ENCODE results near the gene PCDH12.
A peak's percentile ranks its signal among the peaks of the same experiment; 100 is the strongest.

The PCDH12 gene

DNA sequence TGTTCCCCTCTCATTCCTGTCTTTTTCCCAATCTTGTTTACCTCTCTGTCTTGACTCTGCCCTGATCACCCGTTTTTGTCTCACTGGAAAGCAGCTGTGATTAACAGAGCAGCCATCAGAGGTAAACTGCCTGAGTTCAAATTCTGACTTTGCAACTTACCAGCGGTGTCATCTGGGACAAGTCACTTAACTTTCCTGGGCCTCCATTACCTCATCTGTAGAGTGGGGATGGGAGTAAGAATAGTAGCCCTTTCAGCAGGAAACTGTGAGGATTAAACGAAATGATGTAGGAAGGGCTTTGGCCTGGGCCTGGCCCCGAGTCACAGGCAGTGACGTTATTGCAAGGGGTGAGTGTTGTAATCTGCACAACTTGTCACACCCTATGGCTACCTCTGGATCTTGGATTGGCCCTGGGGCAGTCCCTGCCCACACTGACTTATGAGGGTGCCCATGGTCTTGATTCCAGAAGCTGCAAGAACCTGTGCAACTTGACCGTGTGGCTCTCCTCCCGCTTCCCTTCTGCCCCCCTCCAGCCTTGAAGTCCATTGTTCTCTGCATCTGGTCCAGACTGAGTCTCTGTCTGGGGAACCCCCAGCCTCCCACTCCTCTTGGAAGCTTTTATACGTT, 657 bp upstream of the PCDH12 start:
- H3K4me3 ChIP-seq (ENCODE audit: control insufficient read depth in 1 of 7, extremely low read depth in 1 of 7, insufficient read depth in 4 of 7, low read depth in 2 of 7, low read length in 6 of 7) = peak overlapping the region in 1 of 7 experiments; percentile 9
- WGBS (ENCODE audit: insufficient coverage) = 86% methylated on average over 8 of the region's 8 CpGs
- H3K27ac ChIP-seq (ENCODE audit: insufficient read depth in 1 of 2, low read depth in 1 of 2, low read length in 2 of 2, poor library complexity in 1 of 2, severe bottlenecking in 2 of 2) = no peak overlapping the region
- H3K4me1 ChIP-seq (ENCODE audit: control extremely low read depth in 1 of 4, control insufficient read depth in 4 of 4, insufficient read depth in 4 of 4, low read length in 3 of 4) = peaks cover 15 to 54% (median 44%) of the 10 kb centered on the region in 4 experiments
- ChIA-PET POLR2A (interaction anchor here (0.5 kb wide), 1 partner anchor 35 kb away, joined by 3 read pairs; the partner anchor contains the start of gene DELE1), CTCF (interaction anchor here (1.0 to 9.8 kb wide), 12 partner anchors 8 to 282 kb away, joined by 3 to 154 read pairs (median 20); partner anchors contain the start of gene RNF14)
- H3K9me3 ChIP-seq (ENCODE audit: control extremely low read depth in 1 of 5, control insufficient read depth in 4 of 5, insufficient read depth in 2 of 5, low read depth in 1 of 5, low read length in 4 of 5) = no peaks in the 10 kb centered on the region
- no peaks in the 10 kb centered on the region for H3K27me3 ChIP-seq (replicated peaks in 2 of 5; ENCODE audit: control insufficient read depth in 4 of 5, insufficient read depth in 5 of 5, low read length in 4 of 5)
- DNase-seq = no peak
- H3K36me3 ChIP-seq (ENCODE audit: control insufficient read depth in 4 of 4, insufficient read depth in 4 of 4, low read length in 3 of 4) = no peaks in the 10 kb centered on the region

DNA sequence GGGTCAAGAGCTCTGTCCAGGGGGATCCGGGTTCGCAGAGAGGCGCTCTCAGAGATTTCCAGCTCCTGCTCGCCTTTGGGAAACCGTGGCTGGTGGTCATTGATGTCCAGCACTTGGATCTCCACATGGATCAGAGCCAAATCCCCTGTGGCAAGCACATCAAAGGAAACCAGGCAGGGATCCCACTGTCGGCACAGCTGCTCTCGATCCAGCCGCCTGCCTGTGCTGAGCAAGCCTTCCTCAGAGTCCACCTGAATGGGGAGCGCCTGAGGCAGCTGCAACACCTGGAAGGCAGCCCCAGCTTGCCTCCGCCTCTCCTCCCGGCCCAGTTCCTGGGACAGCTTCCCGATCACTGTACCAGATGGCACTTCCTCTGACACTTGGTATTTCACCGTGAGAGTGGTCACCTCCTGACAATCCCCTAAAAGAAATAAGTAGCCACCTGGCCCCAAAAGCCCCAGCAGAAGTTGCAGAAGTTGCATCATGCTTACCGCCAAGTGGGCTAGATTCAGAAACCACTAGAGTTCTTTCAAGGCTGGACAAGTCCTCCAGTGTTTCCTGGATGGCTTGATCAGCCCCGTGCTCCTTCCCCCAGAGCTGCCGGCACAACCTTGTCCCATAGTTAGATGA, 520 bp downstream of the PCDH12 start:
- H3K9me3 ChIP-seq (ENCODE audit: control extremely low read depth in 1 of 5, control insufficient read depth in 4 of 5, insufficient read depth in 2 of 5, low read depth in 1 of 5, low read length in 4 of 5) = no peaks in the 10 kb centered on the region
- WGBS (ENCODE audit: insufficient coverage) = 73% methylated on average over 14 of the region's 16 CpGs
- POLR2A ChIA-PET = no interaction called here

DNA sequence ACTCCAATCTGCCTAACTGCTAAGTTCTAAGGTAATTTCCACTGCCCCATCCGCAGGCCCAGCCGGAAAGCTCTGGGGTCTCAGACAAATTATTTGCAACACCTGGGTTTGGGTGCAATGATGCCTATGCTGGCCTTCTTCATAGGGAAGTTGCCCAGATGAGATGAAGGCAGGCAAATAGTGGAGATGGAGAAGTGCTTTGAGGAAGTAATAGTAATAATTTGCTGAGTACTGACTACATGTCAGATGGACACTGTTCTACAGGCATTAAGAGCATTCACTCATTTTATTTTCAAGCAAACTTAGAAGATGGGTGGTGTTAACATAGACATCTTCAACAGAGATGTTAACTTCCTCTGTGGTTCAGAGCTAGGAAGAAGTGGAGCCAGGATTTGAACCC, 3.8 kb downstream of the PCDH12 start:
- WGBS (ENCODE audit: insufficient coverage) = 92% methylated on average over 2 of the region's 2 CpGs
- Histone ChIP-seq H3K36me3 (ENCODE audit: control insufficient read depth in 4 of 4, insufficient read depth in 4 of 4, low read length in 3 of 4) (no peaks in the 10 kb centered on the region), H3K9me3 (ENCODE audit: control extremely low read depth in 1 of 5, control insufficient read depth in 4 of 5, insufficient read depth in 2 of 5, low read depth in 1 of 5, low read length in 4 of 5) (no peaks in the 10 kb centered on the region), H3K4me1 (ENCODE audit: control extremely low read depth in 1 of 4, control insufficient read depth in 4 of 4, insufficient read depth in 4 of 4, low read length in 3 of 4) (peaks cover 7 to 49% (median 40%) of the 10 kb centered on the region in 4 experiments), H3K27me3 (replicated peaks in 2 of 5; ENCODE audit: control insufficient read depth in 4 of 5, insufficient read depth in 5 of 5, low read length in 4 of 5) (no peaks in the 10 kb centered on the region), H3K4me3 (ENCODE audit: control insufficient read depth in 1 of 7, extremely low read depth in 1 of 7, insufficient read depth in 4 of 7, low read depth in 2 of 7, low read length in 6 of 7) (no peak overlapping the region), H3K27ac (ENCODE audit: insufficient read depth in 1 of 2, low read depth in 1 of 2, low read length in 2 of 2, poor library complexity in 1 of 2, severe bottlenecking in 2 of 2) (no peak overlapping the region)
- ChIA-PET POLR2A (no interaction called here), CTCF (interaction anchor here (1.0 to 5.2 kb wide), 6 partner anchors 8 to 263 kb away, joined by 3 to 32 read pairs (median 4); partner anchors contain the start of gene RNF14)
- DNase-seq = peak in 2 of 3 donors; percentile 37 to 48

More for the DNA sequence above, 520 bp downstream of the PCDH12 start:
- no peak overlapping the region for H3K27ac ChIP-seq (ENCODE audit: insufficient read depth in 1 of 2, low read depth in 1 of 2, low read length in 2 of 2, poor library complexity in 1 of 2, severe bottlenecking in 2 of 2)
- no peaks in the 10 kb centered on the region for H3K27me3 ChIP-seq (replicated peaks in 2 of 5; ENCODE audit: control insufficient read depth in 4 of 5, insufficient read depth in 5 of 5, low read length in 4 of 5)
- no peaks in the 10 kb centered on the region for H3K36me3 ChIP-seq (ENCODE audit: control insufficient read depth in 4 of 4, insufficient read depth in 4 of 4, low read length in 3 of 4)
- peak overlapping the region in 2 of 7 experiments; percentile 9 to 45 for H3K4me3 ChIP-seq (ENCODE audit: control insufficient read depth in 1 of 7, extremely low read depth in 1 of 7, insufficient read depth in 4 of 7, low read depth in 2 of 7, low read length in 6 of 7)
- peak in 2 of 3 donors; percentile 57 to 59 for DNase-seq
- CTCF ChIA-PET = interaction anchor here (1.0 to 9.8 kb wide), 9 partner anchors 14 to 264 kb away, joined by 3 to 154 read pairs (median 7); no protein-coding TSS in a partner anchor
- peaks cover 10 to 61% (median 45%) of the 10 kb centered on the region in 4 experiments for H3K4me1 ChIP-seq (ENCODE audit: control extremely low read depth in 1 of 4, control insufficient read depth in 4 of 4, insufficient read depth in 4 of 4, low read length in 3 of 4)

DNA sequence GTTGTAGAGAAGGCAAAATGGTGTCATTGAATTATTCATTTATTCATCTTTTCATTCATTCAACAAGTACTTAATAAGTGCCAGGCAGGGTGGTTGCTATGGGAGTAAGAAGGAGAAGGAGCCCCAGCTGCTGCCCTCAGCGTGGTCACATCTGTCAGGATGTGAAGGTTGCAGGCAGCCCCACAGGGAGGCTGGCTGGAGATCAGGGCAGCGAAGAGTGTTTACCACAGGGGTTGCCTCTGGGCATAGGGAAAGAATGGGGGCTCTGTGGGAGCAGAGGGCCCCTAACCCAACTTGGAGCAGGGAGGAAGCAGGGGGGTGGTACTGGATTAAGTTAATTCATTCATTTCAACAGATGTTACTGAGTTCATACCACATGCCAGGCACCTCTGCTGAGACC, 6.0 kb downstream of the PCDH12 start:
- H3K27me3 ChIP-seq (replicated peaks in 2 of 5; ENCODE audit: control insufficient read depth in 4 of 5, insufficient read depth in 5 of 5, low read length in 4 of 5) = no peaks in the 10 kb centered on the region
- peaks cover 5 to 29% (median 22%) of the 10 kb centered on the region in 4 experiments for H3K4me1 ChIP-seq (ENCODE audit: control extremely low read depth in 1 of 4, control insufficient read depth in 4 of 4, insufficient read depth in 4 of 4, low read length in 3 of 4)
- H3K36me3 ChIP-seq (ENCODE audit: control insufficient read depth in 4 of 4, insufficient read depth in 4 of 4, low read length in 3 of 4) = no peaks in the 10 kb centered on the region
- WGBS (ENCODE audit: insufficient coverage) = 25% methylated on average over 2 of the region's 2 CpGs
- DNase-seq = peak in 2 of 3 donors; percentile 65 to 75
- CTCF ChIA-PET = interaction anchor here (3.2 to 5.2 kb wide), 2 partner anchors 10 to 261 kb away, joined by 10 to 32 read pairs; no protein-coding TSS in a partner anchor
- POLR2A ChIA-PET = no interaction called here
- H3K4me3 ChIP-seq (ENCODE audit: control insufficient read depth in 1 of 7, extremely low read depth in 1 of 7, insufficient read depth in 4 of 7, low read depth in 2 of 7, low read length in 6 of 7) = no peak overlapping the region
- no peak overlapping the region for H3K27ac ChIP-seq (ENCODE audit: insufficient read depth in 1 of 2, low read depth in 1 of 2, low read length in 2 of 2, poor library complexity in 1 of 2, severe bottlenecking in 2 of 2)
- no peaks in the 10 kb centered on the region for H3K9me3 ChIP-seq (ENCODE audit: control extremely low read depth in 1 of 5, control insufficient read depth in 4 of 5, insufficient read depth in 2 of 5, low read depth in 1 of 5, low read length in 4 of 5)

DNA sequence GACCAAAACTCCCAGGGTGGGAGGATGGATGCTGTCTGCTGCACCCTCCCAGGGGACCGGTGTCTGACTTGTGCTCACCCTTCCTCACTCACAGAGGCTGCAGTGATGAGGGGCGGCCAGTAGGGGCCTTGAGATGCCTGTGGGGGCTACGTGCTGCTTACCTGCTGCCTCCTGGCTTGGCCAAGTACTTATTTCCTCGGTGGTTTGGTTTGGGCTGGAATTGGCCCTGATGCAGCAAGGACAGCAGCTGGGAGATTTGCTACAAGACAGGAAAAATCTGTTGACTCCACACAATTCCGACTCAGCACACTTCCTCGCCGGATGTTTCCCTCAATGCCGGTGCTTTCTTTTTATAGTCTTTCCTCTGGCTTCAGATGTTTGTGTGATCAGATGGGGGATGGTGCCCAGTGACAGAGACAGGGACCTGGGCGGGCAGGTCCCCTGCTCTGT, 6.6 kb downstream of the PCDH12 start:
- DNase-seq = peak in 2 of 3 donors; percentile 38 to 58
- Histone ChIP-seq H3K9me3 (ENCODE audit: control extremely low read depth in 1 of 5, control insufficient read depth in 4 of 5, insufficient read depth in 2 of 5, low read depth in 1 of 5, low read length in 4 of 5) (no peaks in the 10 kb centered on the region), H3K36me3 (ENCODE audit: control insufficient read depth in 4 of 4, insufficient read depth in 4 of 4, low read length in 3 of 4) (no peaks in the 10 kb centered on the region), H3K4me1 (ENCODE audit: control extremely low read depth in 1 of 4, control insufficient read depth in 4 of 4, insufficient read depth in 4 of 4, low read length in 3 of 4) (peaks cover 5 to 29% (median 22%) of the 10 kb centered on the region in 4 experiments), H3K4me3 (ENCODE audit: control insufficient read depth in 1 of 7, extremely low read depth in 1 of 7, insufficient read depth in 4 of 7, low read depth in 2 of 7, low read length in 6 of 7) (no peak overlapping the region), H3K27ac (ENCODE audit: insufficient read depth in 1 of 2, low read depth in 1 of 2, low read length in 2 of 2, poor library complexity in 1 of 2, severe bottlenecking in 2 of 2) (no peak overlapping the region), H3K27me3 (replicated peaks in 2 of 5; ENCODE audit: control insufficient read depth in 4 of 5, insufficient read depth in 5 of 5, low read length in 4 of 5) (no peaks in the 10 kb centered on the region)
- CTCF ChIA-PET = interaction anchor here (1.0 to 5.2 kb wide), 5 partner anchors 8 to 36 kb away, joined by 3 to 32 read pairs (median 4); partner anchors contain the start of genes DELE1 and PCDH12
- 78% methylated on average over 8 of the region's 9 CpGs for WGBS (ENCODE audit: insufficient coverage)
- POLR2A ChIA-PET = no interaction called here

DNA sequence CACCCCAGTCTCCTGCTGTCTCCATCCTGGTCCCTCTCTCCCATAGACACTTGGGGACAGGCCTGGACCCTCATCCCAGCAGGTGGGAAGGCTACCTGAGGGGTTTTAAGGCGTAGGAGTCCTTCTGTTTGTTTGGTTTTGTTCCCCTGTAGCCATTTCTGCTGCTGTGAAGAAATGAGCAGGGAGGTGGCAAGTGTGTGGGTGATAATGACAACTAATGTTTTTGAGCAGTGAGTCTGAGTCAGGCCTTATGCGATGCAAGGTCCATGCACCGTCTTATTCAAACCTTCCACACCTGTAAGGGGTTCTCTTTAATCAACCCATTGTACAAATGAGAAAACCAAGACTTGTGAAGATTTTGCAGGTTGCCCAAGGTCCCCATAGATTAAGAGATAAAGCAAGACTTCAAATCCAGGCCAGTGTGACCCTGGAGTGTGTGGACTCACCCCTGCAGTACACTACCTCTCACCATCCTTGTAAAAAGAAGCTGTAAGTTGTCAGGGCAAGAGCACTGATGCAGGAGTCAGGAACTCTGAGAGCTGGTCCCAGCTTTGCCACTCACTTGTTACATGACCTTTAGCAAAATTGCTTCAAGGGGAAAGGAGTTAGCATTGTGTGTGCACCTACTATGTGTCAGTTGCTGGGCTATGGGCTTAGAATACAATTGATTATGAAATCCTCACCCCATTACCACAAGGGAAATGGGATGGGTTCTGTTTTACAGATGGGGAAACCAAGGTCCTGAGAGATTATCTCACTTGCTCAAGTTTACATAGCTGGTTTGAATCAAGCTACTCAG, 7.6 kb downstream of the PCDH12 start:
- no peak for DNase-seq
- WGBS (ENCODE audit: insufficient coverage) = 100% methylated on average over 1 of the region's 3 CpGs
- Histone ChIP-seq H3K36me3 (ENCODE audit: control insufficient read depth in 4 of 4, insufficient read depth in 4 of 4, low read length in 3 of 4) (no peaks in the 10 kb centered on the region), H3K27ac (ENCODE audit: insufficient read depth in 1 of 2, low read depth in 1 of 2, low read length in 2 of 2, poor library complexity in 1 of 2, severe bottlenecking in 2 of 2) (no peak overlapping the region), H3K27me3 (replicated peaks in 2 of 5; ENCODE audit: control insufficient read depth in 4 of 5, insufficient read depth in 5 of 5, low read length in 4 of 5) (no peaks in the 10 kb centered on the region), H3K9me3 (ENCODE audit: control extremely low read depth in 1 of 5, control insufficient read depth in 4 of 5, insufficient read depth in 2 of 5, low read depth in 1 of 5, low read length in 4 of 5) (no peaks in the 10 kb centered on the region), H3K4me1 (ENCODE audit: control extremely low read depth in 1 of 4, control insufficient read depth in 4 of 4, insufficient read depth in 4 of 4, low read length in 3 of 4) (peaks cover 5 to 34% (median 22%) of the 10 kb centered on the region in 4 experiments), H3K4me3 (ENCODE audit: control insufficient read depth in 1 of 7, extremely low read depth in 1 of 7, insufficient read depth in 4 of 7, low read depth in 2 of 7, low read length in 6 of 7) (no peak overlapping the region)
- CTCF ChIA-PET = interaction anchor here (1.0 to 5.2 kb wide), 5 partner anchors 8 to 35 kb away, joined by 3 to 32 read pairs (median 4); partner anchors contain the start of genes DELE1 and PCDH12
- POLR2A ChIA-PET = no interaction called here

All from common myeloid progenitor, CD34-positive (primary cell).